Activated naive CD8-positive, alpha-beta T cell treated with anti-CD3 and anti-CD28 coated beads for 36 hours (primary cell): ENCODE results near the gene IRF2BP1. TPM values are rescaled to one million over a fixed set of nuclear protein-coding genes. Genes with fewer than 3 reads are reported as not detected.
A peak's percentile ranks its signal among the peaks of the same experiment; 100 is the strongest.
"Not testable (repeated sequence)": the region's sequence is repeated elsewhere in the genome, so short reads cannot be mapped to it uniquely, and the experiment has no call there.

Experiments
- DNase-seq: peaks from one replicate; pipeline ENCODE4 v3.0.0; 2021
- H3K27ac Mint-ChIP-seq: one replicate; pipeline ENCODE4 v1.8.0; 2022; ENCODE audit warnings: mild to moderate bottlenecking, moderate library complexity, mixed read lengths
- H3K27me3 Mint-ChIP-seq: one replicate; pipeline ENCODE4 v1.8.0; 2022; ENCODE audit warnings: mild to moderate bottlenecking, mixed read lengths
- H3K36me3 Mint-ChIP-seq: one replicate; pipeline ENCODE4 v1.8.0; 2021; ENCODE audit warnings: mild to moderate bottlenecking, mixed read lengths
- H3K4me1 Mint-ChIP-seq: one replicate; pipeline ENCODE4 v1.8.0; 2021; ENCODE audit warnings: mixed read lengths
- H3K4me3 Mint-ChIP-seq: one replicate; pipeline ENCODE4 v1.8.0; 2022; ENCODE audit warnings: mild to moderate bottlenecking, moderate library complexity, mixed read lengths
- H3K9me3 Mint-ChIP-seq: one replicate; pipeline ENCODE4 v1.8.0; 2022; ENCODE audit warnings: mixed read lengths
- total RNA-seq, 2 experiments: library from RNA; stranded (reverse); gene quantifications; one replicate each; pipeline ENCODE4 v1.2.3, GENCODE V29; 2021

The IRF2BP1 gene
- total RNA-seq, 2 experiments from 2014 or later, result 18.5 to 19.5 TPM

DNA sequence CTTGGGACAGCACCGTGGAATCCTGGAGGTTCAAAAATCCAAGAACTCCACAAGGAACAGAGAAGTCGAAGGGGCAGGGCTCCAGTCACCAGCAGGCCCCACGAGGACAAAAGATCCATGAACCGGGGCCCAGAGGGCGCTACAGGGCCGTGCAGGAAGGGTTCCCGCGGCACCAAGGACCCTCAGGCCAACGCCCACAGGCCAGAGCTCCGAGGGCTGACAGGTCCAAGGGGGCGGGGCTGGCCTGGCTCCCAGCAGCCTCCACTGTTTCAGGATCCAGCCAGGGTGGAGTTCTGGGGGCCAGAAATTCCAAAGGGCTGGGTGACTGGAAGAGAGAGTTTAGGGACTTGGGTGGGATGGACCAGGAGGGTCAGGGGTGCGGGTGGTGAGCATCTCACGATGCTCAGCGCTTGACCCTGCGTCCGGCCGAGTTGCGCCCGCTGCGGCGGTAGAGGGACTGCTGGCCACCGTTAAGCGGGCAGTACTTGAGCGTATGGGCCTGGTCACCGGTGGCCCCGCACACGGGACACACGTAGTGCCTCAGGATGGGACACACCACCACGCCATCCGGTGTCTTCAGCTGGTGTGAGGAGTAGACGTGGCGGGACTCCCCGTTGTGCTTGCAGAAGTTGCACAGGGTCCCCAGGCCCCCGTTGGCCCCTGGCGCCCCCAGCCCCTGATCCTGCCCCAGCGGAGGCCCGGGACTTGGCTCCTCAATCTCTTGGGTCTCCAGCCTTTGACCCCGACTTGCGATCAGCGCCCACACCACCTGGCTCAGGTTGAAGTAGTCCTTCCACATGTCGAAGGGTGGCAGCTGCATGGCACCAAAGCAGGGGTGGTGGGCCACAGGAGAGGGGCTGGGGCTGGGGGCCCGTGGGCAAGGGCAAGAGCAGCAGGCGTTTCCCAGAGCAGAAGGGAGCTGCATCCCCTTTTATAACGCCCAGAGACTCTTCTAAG is 28.2 kb upstream of the IRF2BP1 start, which contains the start of gene NANOS2:
Gene NANOS2 (minus strand): TSS at position 905 of the 957 bp plus-strand sequence. CDS start 85 bp downstream, at position 820.
- H3K27me3 Mint-ChIP-seq, result peaks cover 50% of the 10 kb centered on the region
- no peaks in the 10 kb centered on the region for H3K9me3 Mint-ChIP-seq
- no peaks in the 10 kb centered on the region for H3K4me1 Mint-ChIP-seq

DNA sequence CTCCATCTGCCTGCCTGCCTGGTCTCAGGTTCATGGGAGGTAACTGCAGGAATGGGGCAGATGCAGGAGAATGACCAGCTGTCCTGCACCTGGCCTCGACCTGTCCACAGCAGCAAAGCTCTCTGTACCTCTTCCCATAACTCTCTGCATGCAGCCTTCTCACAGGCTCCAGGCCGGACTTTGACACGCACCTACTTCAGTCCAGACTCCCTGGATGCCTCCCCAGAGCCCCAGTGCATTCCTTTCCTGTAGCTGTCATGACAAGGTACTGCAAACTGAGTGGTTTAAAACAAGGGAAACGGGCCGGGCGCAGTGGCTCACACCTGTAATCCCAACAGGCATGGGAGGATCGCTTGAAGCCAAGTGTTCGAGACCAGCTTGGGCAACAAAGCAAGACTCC is 25.4 kb upstream of the IRF2BP1 start:
- Mint-ChIP-seq H3K36me3 (no peaks in the 10 kb centered on the region), H3K9me3 (no peaks in the 10 kb centered on the region), H3K4me1 (no peaks in the 10 kb centered on the region), H3K27me3 (peaks cover 39% of the 10 kb centered on the region), H3K4me3 (no peak overlapping the region), H3K27ac (no peak overlapping the region)
- no peak for DNase-seq

More for the DNA sequence above, 28.2 kb upstream of the IRF2BP1 start, which contains the start of gene NANOS2:
- Mint-ChIP-seq H3K36me3 (no peaks in the 10 kb centered on the region), H3K4me3 (no peak within 1 kb of the TSS), H3K27ac (no peak within 1 kb of the TSS)
- DNase-seq, result no peak

DNA sequence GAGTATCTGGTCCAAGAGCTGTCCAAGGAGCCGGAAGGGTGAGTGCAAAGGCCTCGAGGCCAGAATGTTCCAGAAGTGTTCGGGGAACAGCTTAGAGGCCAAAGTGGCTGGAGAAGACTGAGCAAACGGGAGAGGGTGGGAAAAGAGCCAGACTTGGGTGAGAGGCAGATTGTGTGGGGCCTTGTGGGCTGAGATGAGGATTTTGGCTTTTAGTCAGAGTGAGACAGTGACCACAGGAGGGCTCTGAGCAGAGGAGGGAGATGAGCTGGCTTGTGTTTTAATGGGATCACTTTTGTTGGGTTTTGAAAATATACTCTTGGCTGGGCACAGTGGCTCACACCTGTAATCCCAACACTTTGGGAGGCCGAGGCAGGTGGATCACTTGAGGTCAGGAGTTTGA is 23.0 kb upstream of the IRF2BP1 start:
- peaks cover 33% of the 10 kb centered on the region for H3K27me3 Mint-ChIP-seq
- H3K9me3 Mint-ChIP-seq, result no peaks in the 10 kb centered on the region
- H3K4me3 Mint-ChIP-seq, result no peak overlapping the region
- no peaks in the 10 kb centered on the region for H3K36me3 Mint-ChIP-seq
- H3K27ac Mint-ChIP-seq, result no peak overlapping the region
- H3K4me1 Mint-ChIP-seq, result no peaks in the 10 kb centered on the region
- DNase-seq, result no peak

DNA sequence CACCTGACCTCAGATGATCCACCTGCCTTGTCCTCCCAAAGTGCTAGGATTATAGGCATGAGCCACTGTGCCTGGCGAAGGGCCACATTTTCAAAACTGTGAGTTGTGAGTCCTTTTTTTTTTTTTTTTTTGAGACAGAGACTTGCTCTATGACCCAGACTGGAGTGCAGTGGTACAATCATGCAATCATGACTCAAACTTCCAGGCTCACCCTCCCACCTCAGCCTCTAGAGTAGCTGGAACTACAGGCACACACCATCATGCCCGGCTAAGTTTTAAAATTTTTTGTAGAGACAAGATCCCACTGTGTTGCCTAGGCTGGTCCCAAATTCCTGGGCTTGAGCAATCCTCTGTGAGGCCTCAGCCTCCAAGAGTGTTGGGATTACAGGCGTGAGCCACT is 20.3 kb upstream of the IRF2BP1 start:
- H3K9me3 Mint-ChIP-seq, result no peaks in the 10 kb centered on the region
- no peak for DNase-seq
- H3K27ac Mint-ChIP-seq, result no peak overlapping the region

DNA sequence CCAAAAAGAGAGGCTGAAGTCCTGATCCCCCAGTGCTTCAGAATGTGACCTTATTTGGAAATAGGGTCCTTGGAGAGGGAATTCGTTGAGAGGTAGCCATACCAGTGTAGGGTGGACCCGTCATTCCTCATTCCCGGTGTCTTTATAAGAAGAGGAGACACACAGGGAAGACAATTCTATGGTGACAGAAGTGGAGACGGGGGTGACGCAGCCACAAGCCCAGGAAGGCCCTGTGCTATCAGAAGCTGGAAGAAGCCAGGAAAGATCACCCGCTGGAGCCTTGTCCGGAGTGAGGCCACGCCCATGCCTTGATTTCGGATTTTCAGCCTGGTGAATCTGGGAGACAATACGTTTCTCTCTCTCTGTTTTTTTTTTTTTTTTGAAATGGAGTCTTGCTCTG is 19.1 kb upstream of the IRF2BP1 start:
- Mint-ChIP-seq H3K27ac (no peak overlapping the region), H3K9me3 (no peaks in the 10 kb centered on the region), H3K36me3 (peaks cover 1% of the 10 kb centered on the region), H3K27me3 (peaks cover 4% of the 10 kb centered on the region), H3K4me1 (peaks cover 11% of the 10 kb centered on the region), H3K4me3 (no peak overlapping the region)
- DNase-seq, result no peak

More for the DNA sequence above, 20.3 kb upstream of the IRF2BP1 start:
- Mint-ChIP-seq H3K36me3 (no peaks in the 10 kb centered on the region), H3K4me1 (peaks cover 5% of the 10 kb centered on the region), H3K27me3 (peaks cover 14% of the 10 kb centered on the region), H3K4me3 (no peak overlapping the region)

DNA sequence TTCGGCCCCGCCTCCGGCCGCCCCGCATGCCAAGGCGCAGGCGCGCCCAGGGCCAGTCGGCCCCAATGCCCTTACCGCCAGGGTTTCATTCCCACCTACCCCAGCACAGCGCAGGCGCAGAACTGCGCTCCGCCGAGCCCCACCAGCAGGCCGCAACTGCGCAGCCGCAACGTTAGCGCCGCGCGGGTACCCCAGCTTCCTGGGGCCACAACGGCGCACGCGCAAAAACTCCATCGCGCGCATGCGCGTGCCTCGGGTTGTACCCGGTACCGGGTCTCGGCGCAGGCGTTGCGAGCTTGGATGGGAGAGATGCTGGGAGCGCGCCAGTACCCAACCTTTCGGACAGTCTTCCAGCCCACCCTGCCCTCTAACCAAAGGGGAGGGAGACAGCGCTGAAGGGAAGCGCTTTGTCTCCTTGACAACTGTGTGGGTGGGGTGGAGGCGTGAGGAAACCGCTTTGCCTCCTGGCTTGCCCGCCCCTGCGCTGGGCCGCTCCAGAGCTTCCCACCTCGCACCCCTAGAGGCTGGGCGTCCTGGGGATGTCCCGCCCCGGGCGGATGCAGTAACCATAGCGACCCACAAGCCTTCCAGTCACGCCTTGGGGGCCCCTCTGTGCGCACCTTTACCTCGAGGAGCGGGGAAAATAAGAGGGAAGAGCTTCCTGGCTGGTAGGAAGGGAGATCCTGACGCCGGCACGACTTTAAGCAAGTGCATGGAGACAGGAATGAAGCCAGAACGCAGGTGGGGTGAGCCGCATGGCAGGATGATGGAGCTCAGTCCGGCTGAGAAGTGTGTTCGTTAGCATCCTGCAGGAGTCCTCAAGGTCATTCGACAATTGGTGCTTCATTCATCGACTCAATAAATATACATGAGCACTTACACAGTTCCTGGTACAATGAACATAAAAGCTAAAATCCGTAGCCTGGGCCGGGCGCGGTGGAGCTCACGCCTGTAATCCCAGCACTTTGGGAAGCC is 17.0 kb upstream of the IRF2BP1 start:
- H3K9me3 Mint-ChIP-seq, result no peaks in the 10 kb centered on the region

DNA sequence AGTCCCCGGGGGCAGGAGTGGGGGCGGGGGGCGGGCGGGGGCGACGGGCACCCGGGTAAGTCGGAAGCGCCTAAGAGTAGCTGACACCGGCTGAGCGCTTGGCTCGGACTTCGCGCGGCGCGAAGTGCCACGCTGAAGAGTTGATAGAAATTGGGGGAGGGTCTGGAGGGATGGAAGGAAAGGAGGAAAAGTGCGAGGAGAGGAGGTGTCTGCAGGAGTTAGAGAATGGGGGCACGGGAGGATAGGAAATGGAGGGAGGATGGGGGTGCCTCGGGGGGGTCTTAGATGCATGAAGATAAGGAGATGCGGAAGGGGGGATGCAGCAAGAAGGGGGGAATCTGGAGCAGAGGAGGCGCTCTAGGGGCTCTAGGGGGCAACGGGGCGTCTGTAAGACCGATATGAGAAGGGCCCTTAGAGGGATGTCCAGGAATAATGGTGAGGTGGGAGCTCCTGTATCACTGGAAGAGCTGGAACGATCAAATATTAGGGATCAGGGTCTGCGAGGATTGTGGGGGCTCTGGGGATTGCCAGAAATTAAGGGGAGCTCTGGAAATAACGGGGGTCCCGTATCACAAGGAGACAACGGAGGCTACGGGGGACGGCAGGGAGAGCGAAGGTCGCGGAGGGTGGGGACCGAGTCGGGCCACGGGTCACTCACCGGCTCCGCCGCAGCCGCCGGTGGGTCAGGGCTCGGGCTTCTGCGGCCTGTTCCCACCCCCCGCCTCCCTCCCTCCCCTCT is 16.1 kb upstream of the IRF2BP1 start, which contains the start of gene MYPOP:
Gene MYPOP (minus strand): TSS at position 702 of the 739 bp plus-strand sequence. CDS start 840 bp downstream, outside the sequence.
- Mint-ChIP-seq H3K27ac (peak within 1 kb of the TSS; percentile 74), H3K36me3 (peaks cover 1% of the 10 kb centered on the region), H3K27me3 (no peaks in the 10 kb centered on the region), H3K4me3 (peak within 1 kb of the TSS; percentile 91), H3K9me3 (no peaks in the 10 kb centered on the region), H3K4me1 (peaks cover 11% of the 10 kb centered on the region)
- DNase-seq, result no peak

More for the DNA sequence above, 17.0 kb upstream of the IRF2BP1 start:
- peak overlapping the region; percentile 74 for H3K27ac Mint-ChIP-seq
- peaks cover 1% of the 10 kb centered on the region for H3K36me3 Mint-ChIP-seq
- peak; percentile 99 for DNase-seq
- H3K4me3 Mint-ChIP-seq, result peak overlapping the region; percentile 91
- peaks cover 11% of the 10 kb centered on the region for H3K4me1 Mint-ChIP-seq
- H3K27me3 Mint-ChIP-seq, result no peaks in the 10 kb centered on the region

DNA sequence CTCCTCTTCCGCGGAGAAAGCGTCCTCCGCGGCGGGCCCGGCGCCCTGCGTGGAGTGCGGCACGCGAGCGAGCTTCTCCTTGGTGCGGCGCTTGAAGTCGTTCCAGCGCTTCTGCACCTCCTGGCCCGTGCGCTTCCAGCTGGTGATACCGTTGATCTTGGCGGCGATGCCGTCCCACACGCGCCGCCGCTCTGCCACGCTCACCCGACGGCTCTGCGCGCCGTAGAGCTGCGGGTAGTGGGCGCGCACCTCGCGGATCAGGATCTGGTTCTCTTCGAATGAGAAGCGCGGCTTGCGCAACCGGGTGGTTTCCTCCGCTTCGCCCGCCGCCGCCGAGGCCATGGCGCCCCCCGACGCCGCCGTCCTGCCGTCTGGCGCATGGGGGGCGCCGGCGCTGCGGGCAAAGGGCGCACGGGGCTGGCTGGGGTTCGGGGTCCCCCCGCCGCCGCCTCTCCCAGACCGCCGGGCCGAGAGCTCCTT is 15.5 kb upstream of the IRF2BP1 start:
- DNase-seq, result peak; percentile 55
- peaks cover 1% of the 10 kb centered on the region for H3K36me3 Mint-ChIP-seq
- peak overlapping the region; percentile 43 for H3K4me3 Mint-ChIP-seq
- H3K27me3 Mint-ChIP-seq, result no peaks in the 10 kb centered on the region
- no peaks in the 10 kb centered on the region for H3K9me3 Mint-ChIP-seq
- H3K4me1 Mint-ChIP-seq, result peaks cover 11% of the 10 kb centered on the region
- no peak overlapping the region for H3K27ac Mint-ChIP-seq

DNA sequence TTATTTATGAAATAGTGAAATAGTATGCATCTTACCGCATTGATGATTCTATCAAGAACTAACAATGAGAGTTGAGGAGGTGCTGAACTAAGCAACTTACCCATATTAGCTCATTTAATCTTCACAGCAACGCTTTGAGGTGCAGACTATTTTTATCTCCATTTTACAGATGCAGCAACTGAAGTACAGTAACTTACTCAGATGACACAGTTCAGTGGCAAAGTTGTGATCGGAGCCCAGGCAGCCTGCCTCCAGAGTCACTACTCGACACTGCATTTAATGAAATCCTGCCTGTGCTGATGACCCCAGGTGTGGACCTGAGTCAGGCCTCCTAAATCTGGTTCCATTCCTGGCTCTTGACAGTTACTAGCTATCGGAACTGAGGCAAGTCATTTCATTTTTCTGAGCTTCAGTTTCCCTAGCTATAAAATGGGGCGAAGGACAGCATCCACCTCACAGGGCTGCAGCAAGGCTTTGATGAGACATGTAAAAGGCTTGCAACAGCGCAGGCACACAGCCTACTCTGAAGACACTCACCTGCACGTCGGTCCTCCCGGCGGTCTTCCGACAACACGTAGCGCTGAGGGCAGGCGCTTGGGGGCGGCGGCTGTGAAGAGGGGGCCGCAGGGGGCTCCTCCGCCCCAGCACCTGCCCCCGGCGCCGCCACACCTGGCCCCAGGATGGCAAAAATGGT is 14.9 kb upstream of the IRF2BP1 start:
- no peak for DNase-seq
- Mint-ChIP-seq H3K4me3 (peak overlapping the region; percentile 37), H3K27me3 (no peaks in the 10 kb centered on the region), H3K9me3 (no peaks in the 10 kb centered on the region), H3K36me3 (peaks cover 1% of the 10 kb centered on the region), H3K27ac (no peak overlapping the region), H3K4me1 (peaks cover 11% of the 10 kb centered on the region)

DNA sequence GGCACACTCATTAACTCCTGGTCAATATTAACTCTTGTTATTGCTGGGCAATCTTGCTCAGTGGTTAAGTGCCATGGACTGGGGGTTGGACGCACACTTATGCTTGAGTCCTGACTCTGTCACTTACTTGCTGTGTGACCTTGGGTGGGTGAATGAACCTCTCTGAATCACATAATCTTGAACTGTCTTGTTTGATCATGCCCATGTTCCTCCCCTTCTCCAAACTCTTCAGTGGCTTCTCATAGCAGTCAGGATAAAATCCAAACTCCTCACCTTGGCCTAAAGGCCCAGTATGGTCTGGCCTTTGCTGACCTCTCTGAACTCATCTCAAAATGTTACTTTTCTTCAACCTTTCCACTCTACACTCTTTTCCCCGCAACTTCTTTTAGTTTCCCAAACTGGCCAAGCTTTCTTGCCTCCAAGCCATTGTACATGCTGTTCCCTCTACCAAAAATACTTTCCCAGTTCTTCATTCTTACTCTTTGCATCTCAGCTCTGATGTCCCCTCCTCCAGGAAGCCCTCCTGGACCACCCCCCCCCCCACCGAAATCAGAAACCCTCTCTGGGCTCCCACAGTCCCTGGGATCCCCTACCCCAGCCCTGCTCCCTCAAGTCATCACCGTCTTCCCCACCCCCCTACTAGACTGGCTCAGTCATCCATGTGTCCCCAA is 14.1 kb upstream of the IRF2BP1 start:
- Mint-ChIP-seq H3K36me3 (peaks cover 6% of the 10 kb centered on the region), H3K4me3 (no peak overlapping the region), H3K27ac (no peak overlapping the region), H3K4me1 (peaks cover 11% of the 10 kb centered on the region), H3K27me3 (no peaks in the 10 kb centered on the region), H3K9me3 (no peaks in the 10 kb centered on the region)
- no peak for DNase-seq

DNA sequence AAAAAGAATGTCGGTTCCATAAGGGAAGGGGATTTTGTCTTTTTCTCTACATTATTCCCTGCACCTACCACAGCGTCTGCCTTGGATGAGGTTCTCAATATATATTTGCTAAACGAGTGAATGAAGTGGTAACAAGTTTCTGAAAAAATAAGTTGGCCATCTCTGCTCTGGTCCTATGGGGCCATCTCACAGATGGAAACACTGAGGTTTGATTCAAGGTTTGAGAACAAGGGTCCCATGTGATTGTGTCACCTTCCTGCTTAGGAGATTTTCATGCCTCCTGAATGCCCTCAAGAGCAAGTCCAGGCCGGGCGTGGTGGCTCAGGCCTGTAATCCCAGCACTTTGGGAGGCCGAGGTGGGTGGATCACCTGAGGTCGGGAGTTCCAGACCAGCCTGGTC is 13.3 kb upstream of the IRF2BP1 start:
- H3K36me3 Mint-ChIP-seq, result peaks cover 7% of the 10 kb centered on the region
- H3K9me3 Mint-ChIP-seq, result no peaks in the 10 kb centered on the region
- no peak for DNase-seq
- H3K4me3 Mint-ChIP-seq, result no peak overlapping the region
- no peaks in the 10 kb centered on the region for H3K27me3 Mint-ChIP-seq
- H3K27ac Mint-ChIP-seq, result no peak overlapping the region
- H3K4me1 Mint-ChIP-seq, result peaks cover 11% of the 10 kb centered on the region

DNA sequence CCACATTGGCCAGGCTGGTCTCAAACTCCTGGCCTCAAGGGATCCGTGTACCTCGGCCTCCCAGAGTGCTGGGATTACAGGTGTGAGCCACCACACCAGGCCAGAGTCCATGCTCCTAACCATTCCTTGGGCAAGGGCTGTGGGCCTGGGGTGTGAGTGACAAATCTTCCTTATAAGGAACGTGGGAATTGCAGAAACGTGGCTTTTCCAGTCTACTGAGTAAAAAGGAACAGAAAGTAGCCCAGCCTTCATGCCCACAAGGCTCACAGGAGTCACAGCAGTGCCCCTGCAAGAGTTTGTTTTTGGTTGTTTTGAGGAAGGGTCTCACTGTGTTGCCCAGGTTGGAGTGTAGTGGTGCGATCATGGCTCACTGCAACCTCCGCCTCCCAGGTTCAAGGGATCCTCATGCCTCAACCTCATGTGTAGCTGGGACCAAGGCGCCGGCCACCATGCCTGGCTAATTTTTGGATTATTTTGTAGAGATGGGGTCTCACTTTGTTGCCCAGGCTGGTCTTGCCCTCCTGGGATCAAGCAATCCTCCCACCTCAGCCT is 11.4 kb upstream of the IRF2BP1 start:
- Mint-ChIP-seq H3K4me3 (no peak overlapping the region), H3K27ac (no peak overlapping the region), H3K9me3 (no peaks in the 10 kb centered on the region), H3K4me1 (peaks cover 11% of the 10 kb centered on the region), H3K36me3 (peaks cover 7% of the 10 kb centered on the region), H3K27me3 (no peaks in the 10 kb centered on the region)
- DNase-seq, result no peak

DNA sequence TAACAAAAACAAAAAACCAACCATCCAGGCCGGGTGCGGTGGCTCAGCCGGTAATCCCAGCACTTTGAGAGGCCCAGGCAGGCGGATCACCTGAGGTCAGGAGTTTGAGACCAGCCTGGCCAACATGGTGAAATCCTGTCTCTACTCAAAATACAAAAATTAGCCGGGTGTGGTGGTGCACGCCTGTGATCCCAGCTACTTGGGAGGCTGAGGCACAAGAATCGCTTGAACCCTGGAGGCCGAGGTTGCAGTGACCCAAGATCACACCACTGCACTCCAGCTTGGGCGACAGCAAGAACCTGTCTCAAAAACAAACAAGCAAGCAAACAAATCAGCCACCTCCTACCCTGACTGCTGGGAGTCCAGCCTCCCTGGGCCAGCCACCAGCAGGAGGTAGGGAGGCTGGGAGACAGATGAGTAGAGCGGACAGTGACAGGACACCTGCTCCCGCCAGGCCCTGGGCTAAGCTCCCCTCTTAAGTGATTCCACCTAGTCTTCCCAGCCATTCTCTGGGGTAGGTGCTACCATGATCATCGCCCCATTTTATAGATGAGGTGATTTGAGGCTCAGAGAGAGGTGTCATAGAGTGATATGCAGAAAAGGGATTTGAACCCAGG is 10.2 kb upstream of the IRF2BP1 start:
- H3K36me3 Mint-ChIP-seq, H3K9me3 Mint-ChIP-seq, H3K27ac Mint-ChIP-seq, DNase-seq, H3K27me3 Mint-ChIP-seq, H3K4me3 Mint-ChIP-seq, H3K4me1 Mint-ChIP-seq: not testable (repeated sequence)
